Stomach (tissue), 19 donors: ENCODE results near the gene ABCD4. TPM values are rescaled to one million over a fixed set of nuclear protein-coding genes. Genes with fewer than 3 reads are reported as not detected.
A peak's percentile ranks its signal among the peaks of the same experiment; 100 is the strongest.

Experiments used
- DNase-seq, 2 donors: peaks; one replicate each; pipeline versions ENCODE4 v3.0.0 to v3.0.0-alpha.2; 2013 to 2019
- H3K27ac ChIP-seq, 5 donors: fragments of 200-600 bp in 4 of 5; sonication (generic) in 4 of 5; one replicate each; pipeline ENCODE4 v1.5.1; 2013 to 2019; ENCODE audit warnings: mild to moderate bottlenecking in 1 of 5, moderate library complexity in 1 of 5
- H3K27me3 ChIP-seq, 3 donors: fragments of 200-600 bp; sonication (generic); one replicate each; pipeline ENCODE4 v1.5.1; 2017 to 2019; ENCODE audit warnings: mixed run types in 1 of 3
- H3K36me3 ChIP-seq, 4 donors: fragments of 200-600 bp; sonication (generic); 1 replicate in 3 of 4; 2 replicates in 1 of 4; pipeline ENCODE4 v1.5.1; 2016 to 2019
- H3K4me1 ChIP-seq, 4 donors: fragments of 200-600 bp; sonication (generic); one replicate each; pipeline ENCODE4 v1.5.1; 2016 to 2019
- H3K4me3 ChIP-seq, 4 donors: fragments of 200-600 bp; sonication (generic) in 3 of 4; one replicate each; pipeline ENCODE4 v1.5.1; 2016 to 2019; ENCODE audit warnings: mild to moderate bottlenecking in 1 of 4
- H3K9me3 ChIP-seq, 4 donors: fragments of 200-600 bp; sonication (generic); one replicate each; pipeline ENCODE4 v1.5.1; 2016 to 2019
- CTCF ChIP-seq, 7 experiments: fragments of 450-650 bp in 4 of 7; fragments of 200-600 bp in 3 of 7; sonication (generic) in 3 of 7; IDR thresholded peaks; one replicate each; pipeline ENCODE4 v1.5.1; 2016 to 2019; ENCODE audit warnings: antibody characterized with exemption in 7 of 7, control low read depth in 2 of 7, mild to moderate bottlenecking in 1 of 7
- EP300 ChIP-seq: sonication (generic); formaldehyde crosslinking; IDR thresholded peaks from one replicate; pipeline ENCODE4 v1.6.1; 2017; ENCODE audit warnings: antibody characterized with exemption
- POLR2A ChIP-seq, 4 donors: fragments of 450-650 bp; IDR thresholded peaks; one replicate each; pipeline ENCODE4 v1.6.1; 2016; ENCODE audit warnings: antibody characterized with exemption in 4 of 4, control low read depth in 2 of 4, mild to moderate bottlenecking in 1 of 4, moderate library complexity in 1 of 4
- POLR2AphosphoS5 ChIP-seq, 3 donors: sonication (generic); formaldehyde crosslinking; IDR thresholded peaks; one replicate each; pipeline ENCODE4 v1.6.1; 2016; ENCODE audit warnings: antibody characterized with exemption in 3 of 3
- WGBS, 5 donors: extraction: QIAGEN DNeasy Blood & Tissue Kit in 3 of 5; methylation state at CpG; one replicate each; pipeline versions ENCODE4 v1.1.5 to v1.1.7; 2013 to 2018; 5-methylcytosine and 5-hydroxymethylcytosine counted together
- intact Hi-C: fragments of 100-400 bp; cut with DNase I; formaldehyde crosslinking; loops from one replicate; pipeline ENCODE4 v1.15.1; 2023; ENCODE audit warnings: low total_unique reads
- long read RNA-seq, 10 donors: transcript quantifications; one replicate each; lab custom pipeline, GENCODE V29; 2026
- polyA plus RNA-seq, 3 donors: library from polyadenylated mRNA; stranded (reverse); fragments of 200-250 nt; gene quantifications; one replicate each; pipeline ENCODE4 v1.2.3, GENCODE V29; 2013
- total RNA-seq, 5 donors: library from RNA; depleted of rRNA; stranded (reverse); fragments of >200 nt; gene quantifications; one replicate each; pipeline versions ENCODE4 v1.1.0 to v1.2.3, GENCODE V29; 2014 to 2016
- donor health status: healthy with polysubstance abuse.
- donor health status: Bipolar disorder and iron deficiency.
- donor health status: healthy.

Gene ABCD4
- total RNA-seq = 100 to 1,000 TPM in 1 of 5 donors, 10 to 100 TPM in 4; 31.3 to 108 (median 44.3) TPM
- polyA plus RNA-seq = 10 to 100 TPM; 18.1 to 32.1 (median 19.7) TPM
- long read RNA-seq, donor 1, partial matches to known transcripts = 0 of 1 reads
- long read RNA-seq, donor 1, other reads (novel, unspliced or antisense) = 0 of 1 reads
- long read RNA-seq, donor 2, partial matches to known transcripts = 12 of 18 reads
- long read RNA-seq, donor 2, other reads (novel, unspliced or antisense) = 0 of 18 reads
- long read RNA-seq, donor 3, partial matches to known transcripts = 0 of 4 reads
- long read RNA-seq, donor 3, other reads (novel, unspliced or antisense) = 0 of 4 reads
- long read RNA-seq, donor 4 = 0 reads
- long read RNA-seq, donor 5, partial matches to known transcripts = 0 of 5 reads
- long read RNA-seq, donor 5, other reads (novel, unspliced or antisense) = 0 of 5 reads
- long read RNA-seq, donor 6, transcript ABCD4-203 (2 exons, 1,123 nt) = major isoform, 7 of 43 reads
- long read RNA-seq, donor 6, partial matches to known transcripts = 30 of 43 reads
- long read RNA-seq, donor 6, other reads (novel, unspliced or antisense) = 0 of 43 reads
- long read RNA-seq, donor 7, partial matches to known transcripts = 0 of 4 reads
- long read RNA-seq, donor 7, other reads (novel, unspliced or antisense) = 0 of 4 reads
- long read RNA-seq, donor 8, partial matches to known transcripts = 0 of 4 reads
- long read RNA-seq, donor 8, other reads (novel, unspliced or antisense) = 0 of 4 reads
- long read RNA-seq, donor 9, partial matches to known transcripts = 0 of 2 reads
- long read RNA-seq, donor 9, other reads (novel, unspliced or antisense) = 0 of 2 reads
- long read RNA-seq, donor 10, partial matches to known transcripts = 0 of 2 reads
- long read RNA-seq, donor 10, other reads (novel, unspliced or antisense) = 0 of 2 reads

GRCh38 chr14:74302634-74303569 lies at the start of gene ABCD4:
TSS of gene ABCD4 (minus strand) at chr14:74302934. CDS start at chr14:74302912, 22 bp downstream.
- no peaks in the 10 kb centered on the region for H3K9me3 ChIP-seq
- H3K4me1 ChIP-seq = peaks cover 9 to 34% (median 24%) of the 10 kb centered on the region in 4 donors
- H3K36me3 ChIP-seq = peaks cover under 1 to 20% (median 19%) of the 10 kb centered on the region in 4 donors
- H3K4me3 ChIP-seq = peak within 1 kb of the TSS; percentile 92 to 96 (median 95)
- no peaks in the 10 kb centered on the region for H3K27me3 ChIP-seq
- TF ChIP-seq EP300 (no peak), POLR2A (IDR thresholded peaks at IDR 0.05) (no peak), CTCF (IDR thresholded peaks at IDR 0.05) (peak in 4 of 7 experiments; percentile 18 to 50 (median 20)), POLR2AphosphoS5 (IDR thresholded peaks at IDR 0.05) (peak; percentile 45 to 81 (median 72))
- peak; percentile 94 to 97 for DNase-seq
- WGBS, 5 donors = 10 to 16% (median 13%) methylated on average over 45 to 61 of the region's 61 CpGs
- intact Hi-C loops = no loop called here
- H3K27ac ChIP-seq = peak within 1 kb of the TSS; percentile 84 to 91 (median 90)

GRCh38 chr14:74350928-74351323 lies 48.2 kb upstream of the ABCD4 start:
- Histone ChIP-seq H3K4me3 (no peak overlapping the region), H3K27ac (no peak overlapping the region), H3K9me3 (no peaks in the 10 kb centered on the region), H3K36me3 (no peaks in the 10 kb centered on the region), H3K27me3 (peaks cover 0 to 42% (median 0%) of the 10 kb centered on the region in 3 donors), H3K4me1 (peaks cover 4 to 22% (median 11%) of the 10 kb centered on the region in 4 donors)
- no peak for TF ChIP-seq EP300
- TF ChIP-seq POLR2A (IDR thresholded peaks at IDR 0.05) = no peak
- no peak for TF ChIP-seq CTCF (IDR thresholded peaks at IDR 0.05)
- no peak for TF ChIP-seq POLR2AphosphoS5 (IDR thresholded peaks at IDR 0.05)
- DNase-seq = no peak
- 0 to 7% (median 6%) methylated on average over 1 of the region's 1 CpG for WGBS, 5 donors
- intact Hi-C loops = no loop called here

- intact Hi-C loops = no loop called here
- no peak for DNase-seq
Observed at GRCh38 chr14:74350211-74350927, 47.6 kb upstream of the ABCD4 start.

More at GRCh38 chr14:74350211-74350927, 47.6 kb upstream of the ABCD4 start:
- TF ChIP-seq EP300 (no peak), CTCF (IDR thresholded peaks at IDR 0.05) (no peak), POLR2AphosphoS5 (IDR thresholded peaks at IDR 0.05) (no peak), POLR2A (IDR thresholded peaks at IDR 0.05) (no peak)
- H3K36me3 ChIP-seq = no peaks in the 10 kb centered on the region
- H3K27ac ChIP-seq = no peak overlapping the region
- peaks cover 0 to 42% (median 0%) of the 10 kb centered on the region in 3 donors for H3K27me3 ChIP-seq
- H3K4me3 ChIP-seq = no peak overlapping the region
- 21 to 33% (median 31%) methylated on average over 11 of the region's 11 CpGs for WGBS, 5 donors
- no peaks in the 10 kb centered on the region for H3K9me3 ChIP-seq
- H3K4me1 ChIP-seq = peaks cover 4 to 22% (median 11%) of the 10 kb centered on the region in 4 donors
